Measurements from ENCODE around the gene EED. TPM values are rescaled to one million over a fixed set of nuclear protein-coding genes. Genes with fewer than 3 reads are reported as not detected.

Gene EED
- total and polyA plus RNA-seq, 9 of the 15 experiments (the other 6 are each of a cell fraction or from before 2014, with no cell fraction given) = 33.0 to 110 (median 55.1) TPM

- TF ChIP-seq, protein P1, sequence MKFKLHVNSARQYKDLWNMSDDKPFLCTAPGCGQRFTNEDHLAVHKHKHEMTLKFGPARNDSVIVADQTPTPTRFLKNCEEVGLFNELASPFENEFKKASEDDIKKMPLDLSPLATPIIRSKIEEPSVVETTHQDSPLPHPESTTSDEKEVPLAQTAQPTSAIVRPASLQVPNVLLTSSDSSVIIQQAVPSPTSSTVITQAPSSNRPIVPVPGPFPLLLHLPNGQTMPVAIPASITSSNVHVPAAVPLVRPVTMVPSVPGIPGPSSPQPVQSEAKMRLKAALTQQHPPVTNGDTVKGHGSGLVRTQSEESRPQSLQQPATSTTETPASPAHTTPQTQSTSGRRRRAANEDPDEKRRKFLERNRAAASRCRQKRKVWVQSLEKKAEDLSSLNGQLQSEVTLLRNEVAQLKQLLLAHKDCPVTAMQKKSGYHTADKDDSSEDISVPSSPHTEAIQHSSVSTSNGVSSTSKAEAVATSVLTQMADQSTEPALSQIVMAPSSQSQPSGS (CRISPR knock-in tag; IDR thresholded peaks at IDR 0.05) = no peak
- TF ChIP-seq NR2C1 (IDR thresholded peaks at IDR 0.05) = peak; percentile 100
- peak; percentile 100 for TF ChIP-seq NR2C1 (tag; IDR thresholded peaks at IDR 0.05)
- peak; percentile 34; the same call in 1 of the 2 replicates for TF ChIP-seq TRIM25 (IDR thresholded peaks at IDR 0.05; ENCODE audit: borderline replicate concordance)
- 0 out of 2 replicates have a peak, but pooled peaks have one; percentile 33 for TF ChIP-seq RB1 (IDR thresholded peaks at IDR 0.05; ENCODE audit: low read depth)
- no peak for TF ChIP-seq MTF1 (CRISPR knock-in tag; IDR thresholded peaks at IDR 0.05; ENCODE audit: borderline replicate concordance)
- no peak for TF ChIP-seq MED1 (CRISPR knock-in tag; IDR thresholded peaks at IDR 0.05; ENCODE audit: borderline replicate concordance)
- peak; percentile 73; the same call in 1 of the 2 replicates for TF ChIP-seq RNF2 (IDR thresholded peaks at IDR 0.05)
- peak; percentile 56; the same call in 1 of the 2 replicates for TF ChIP-seq PYGO2 (tag; IDR thresholded peaks at IDR 0.05)
- TF ChIP-seq, protein P2, sequence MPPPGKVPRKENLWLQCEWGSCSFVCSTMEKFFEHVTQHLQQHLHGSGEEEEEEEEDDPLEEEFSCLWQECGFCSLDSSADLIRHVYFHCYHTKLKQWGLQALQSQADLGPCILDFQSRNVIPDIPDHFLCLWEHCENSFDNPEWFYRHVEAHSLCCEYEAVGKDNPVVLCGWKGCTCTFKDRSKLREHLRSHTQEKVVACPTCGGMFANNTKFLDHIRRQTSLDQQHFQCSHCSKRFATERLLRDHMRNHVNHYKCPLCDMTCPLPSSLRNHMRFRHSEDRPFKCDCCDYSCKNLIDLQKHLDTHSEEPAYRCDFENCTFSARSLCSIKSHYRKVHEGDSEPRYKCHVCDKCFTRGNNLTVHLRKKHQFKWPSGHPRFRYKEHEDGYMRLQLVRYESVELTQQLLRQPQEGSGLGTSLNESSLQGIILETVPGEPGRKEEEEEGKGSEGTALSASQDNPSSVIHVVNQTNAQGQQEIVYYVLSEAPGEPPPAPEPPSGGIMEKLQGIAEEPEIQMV (tag; conservative IDR thresholded peaks at IDR 0.05; ENCODE audit: low read depth) = no peak; the same call in 1 of the 2 replicates
- TF ChIP-seq BDP1 (IDR thresholded peaks at IDR 0.05; ENCODE audit: insufficient read depth, insufficient read length) = no peak
- TF ChIP-seq NFE2 (IDR thresholded peaks at IDR 0.05; ENCODE audit: low read depth) = no peak; the same call in 1 of the 2 replicates
- peak; percentile 80 for TF ChIP-seq KDM5B (IDR thresholded peaks at IDR 0.05; ENCODE audit: insufficient replicate concordance, low read depth, low read length)
- TF ChIP-seq ETV6 (IDR thresholded peaks at IDR 0.05; ENCODE audit: borderline replicate concordance in 1 of 2, low read depth in 2 of 2, low read length in 1 of 2) = no peak
- TF ChIP-seq ETV6 (CRISPR knock-in tag; IDR thresholded peaks at IDR 0.05; ENCODE audit: borderline replicate concordance) = no peak
- TF ChIP-seq ZNF778 (CRISPR knock-in tag; IDR thresholded peaks at IDR 0.05) = no peak
- peak; percentile 14; the same call in 1 of the 2 replicates for TF ChIP-seq STAT5A (IDR thresholded peaks at IDR 0.05; ENCODE audit: borderline replicate concordance, low read length)
- TF ChIP-seq, protein P3, sequence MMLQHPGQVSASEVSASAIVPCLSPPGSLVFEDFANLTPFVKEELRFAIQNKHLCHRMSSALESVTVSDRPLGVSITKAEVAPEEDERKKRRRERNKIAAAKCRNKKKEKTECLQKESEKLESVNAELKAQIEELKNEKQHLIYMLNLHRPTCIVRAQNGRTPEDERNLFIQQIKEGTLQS (IDR thresholded peaks at IDR 0.05) = no peak; the same call in 1 of the 2 replicates
- TF ChIP-seq, protein P3 (CRISPR knock-in tag; conservative IDR thresholded peaks at IDR 0.05) = no peak; the same call in 1 of the 2 replicates
- TF ChIP-seq STAG1 (CRISPR knock-in tag; IDR thresholded peaks at IDR 0.05; ENCODE audit: borderline replicate concordance) = no peak
Measured at GRCh38 chr11:86302092-86302793, 57.7 kb downstream of the EED start, which contains the start of gene HIKESHI (continued).
